ENCODE data around the gene TUBB4B.

Gene TUBB4B

DNA sequence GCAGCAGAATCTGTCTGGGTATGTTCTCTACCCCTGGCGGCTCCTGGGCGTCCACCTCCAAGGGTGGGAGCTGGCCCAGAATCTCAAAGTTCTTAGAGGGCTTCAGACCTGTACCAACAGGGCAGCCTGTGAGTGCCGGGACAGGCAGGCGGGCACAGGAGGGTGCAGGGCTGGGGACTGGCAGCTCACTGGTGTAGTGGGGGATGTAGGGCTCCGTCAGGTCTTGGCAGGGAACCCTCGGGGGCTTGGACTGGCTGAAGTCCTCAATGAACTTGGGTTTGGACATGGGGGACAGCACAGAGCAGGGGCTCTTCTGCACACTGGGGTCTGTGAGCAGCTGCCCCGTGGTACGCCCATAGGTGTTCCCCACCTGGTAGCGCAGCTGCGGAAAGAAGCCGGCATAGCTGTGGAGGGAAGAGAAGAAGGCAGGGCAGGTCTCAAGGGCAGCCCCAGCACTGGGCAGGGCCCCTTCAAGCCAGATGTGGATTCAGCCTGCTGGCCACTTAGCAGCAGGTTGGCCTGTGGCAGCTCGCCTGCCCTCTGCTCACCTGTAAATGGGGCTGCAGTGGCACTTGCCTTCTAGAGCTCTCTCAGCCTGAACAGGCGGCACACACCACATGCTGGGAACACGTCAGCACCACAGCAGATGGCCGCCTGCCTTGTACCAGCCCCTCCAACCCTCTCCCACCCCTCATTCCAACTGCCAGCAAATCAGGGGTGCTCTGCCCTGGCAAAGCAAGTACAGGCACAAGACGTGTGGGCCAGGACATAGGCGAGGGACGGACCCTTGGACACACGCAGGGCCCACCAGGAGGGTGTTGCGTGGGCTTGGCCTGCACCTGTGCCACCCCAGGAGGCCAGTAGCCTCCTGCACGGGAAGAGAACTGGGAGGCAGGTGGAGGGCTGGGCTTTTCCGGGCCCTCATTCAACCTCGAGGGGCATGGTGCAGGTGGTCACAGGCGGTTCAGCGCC lies 4.6 kb downstream of the TUBB4B start:
- DNase-seq (ENCODE audit: low read depth) = no peak
- TF ChIP-seq, protein P1, sequence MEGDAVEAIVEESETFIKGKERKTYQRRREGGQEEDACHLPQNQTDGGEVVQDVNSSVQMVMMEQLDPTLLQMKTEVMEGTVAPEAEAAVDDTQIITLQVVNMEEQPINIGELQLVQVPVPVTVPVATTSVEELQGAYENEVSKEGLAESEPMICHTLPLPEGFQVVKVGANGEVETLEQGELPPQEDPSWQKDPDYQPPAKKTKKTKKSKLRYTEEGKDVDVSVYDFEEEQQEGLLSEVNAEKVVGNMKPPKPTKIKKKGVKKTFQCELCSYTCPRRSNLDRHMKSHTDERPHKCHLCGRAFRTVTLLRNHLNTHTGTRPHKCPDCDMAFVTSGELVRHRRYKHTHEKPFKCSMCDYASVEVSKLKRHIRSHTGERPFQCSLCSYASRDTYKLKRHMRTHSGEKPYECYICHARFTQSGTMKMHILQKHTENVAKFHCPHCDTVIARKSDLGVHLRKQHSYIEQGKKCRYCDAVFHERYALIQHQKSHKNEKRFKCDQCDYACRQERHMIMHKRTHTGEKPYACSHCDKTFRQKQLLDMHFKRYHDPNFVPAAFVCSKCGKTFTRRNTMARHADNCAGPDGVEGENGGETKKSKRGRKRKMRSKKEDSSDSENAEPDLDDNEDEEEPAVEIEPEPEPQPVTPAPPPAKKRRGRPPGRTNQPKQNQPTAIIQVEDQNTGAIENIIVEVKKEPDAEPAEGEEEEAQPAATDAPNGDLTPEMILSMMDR (IDR thresholded peaks at IDR 0.05; ENCODE audit: insufficient read depth, low read depth, low read length, missing control alignments) = no peak
- H3K4me3 ChIP-seq (ENCODE audit: low read length) = no peak overlapping the region

DNA sequence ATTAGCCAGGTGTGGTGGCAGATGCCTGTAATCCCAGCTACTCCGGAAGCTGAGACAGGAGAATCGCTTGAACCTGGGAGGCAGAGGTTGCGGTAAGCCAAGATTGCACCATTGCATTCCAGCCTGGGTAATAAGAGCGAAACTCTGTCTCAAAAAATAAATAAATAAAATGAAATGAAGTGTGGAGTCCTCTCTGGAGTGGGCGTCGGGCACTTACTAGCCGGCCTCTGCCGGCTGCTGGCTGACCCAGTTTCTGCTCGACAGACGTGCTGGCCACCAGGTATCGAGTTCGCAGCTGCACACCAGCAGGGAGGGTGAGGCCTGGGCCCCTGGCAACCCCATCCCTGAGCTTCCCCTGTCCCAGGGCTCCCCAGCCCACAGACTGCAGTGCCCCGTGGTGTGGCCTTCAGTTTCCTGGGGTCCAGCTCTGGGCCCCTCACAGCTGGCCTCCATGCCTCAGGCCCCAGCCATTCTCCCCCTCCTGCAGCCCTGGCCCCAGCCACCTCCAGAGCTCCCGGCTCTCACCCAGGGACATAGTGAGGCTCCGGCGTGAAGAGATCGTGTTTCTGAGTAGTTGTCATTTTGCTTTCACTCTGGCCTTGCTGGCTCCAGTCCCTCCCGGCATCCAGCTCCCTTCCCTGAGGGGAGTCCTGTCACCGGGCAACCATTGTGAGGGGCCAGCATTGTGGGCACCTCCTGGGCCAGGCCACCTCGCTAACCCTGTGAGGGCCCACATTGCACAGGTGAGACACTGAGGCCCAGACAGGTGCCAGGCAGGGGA lies 6.2 kb downstream of the TUBB4B start:
- TF ChIP-seq, protein P1 (IDR thresholded peaks at IDR 0.05; ENCODE audit: insufficient read depth, low read depth, low read length, missing control alignments) = no peak
- H3K4me3 ChIP-seq (ENCODE audit: low read length) = no peak overlapping the region
- DNase-seq (ENCODE audit: low read depth) = no peak

DNA sequence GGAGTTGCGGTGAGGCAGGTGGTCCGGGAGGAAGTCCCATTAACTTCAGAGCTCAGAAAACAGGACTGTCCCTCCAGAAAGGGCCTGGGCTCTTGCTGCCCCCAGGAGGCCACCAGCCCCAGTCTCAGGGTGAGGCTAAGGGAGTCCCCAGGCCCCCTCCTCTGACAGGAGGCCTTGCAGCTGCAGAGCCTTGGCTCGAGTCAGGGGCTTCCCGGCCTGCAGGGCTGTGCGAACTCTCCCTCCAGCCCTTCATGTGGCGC lies 6.8 kb downstream of the TUBB4B start:
- no peak overlapping the region for H3K4me3 ChIP-seq (ENCODE audit: low read length)
- no peak for DNase-seq (ENCODE audit: low read depth)
- TF ChIP-seq, protein P1 (IDR thresholded peaks at IDR 0.05; ENCODE audit: insufficient read depth, low read depth, low read length, missing control alignments) = no peak

DNA sequence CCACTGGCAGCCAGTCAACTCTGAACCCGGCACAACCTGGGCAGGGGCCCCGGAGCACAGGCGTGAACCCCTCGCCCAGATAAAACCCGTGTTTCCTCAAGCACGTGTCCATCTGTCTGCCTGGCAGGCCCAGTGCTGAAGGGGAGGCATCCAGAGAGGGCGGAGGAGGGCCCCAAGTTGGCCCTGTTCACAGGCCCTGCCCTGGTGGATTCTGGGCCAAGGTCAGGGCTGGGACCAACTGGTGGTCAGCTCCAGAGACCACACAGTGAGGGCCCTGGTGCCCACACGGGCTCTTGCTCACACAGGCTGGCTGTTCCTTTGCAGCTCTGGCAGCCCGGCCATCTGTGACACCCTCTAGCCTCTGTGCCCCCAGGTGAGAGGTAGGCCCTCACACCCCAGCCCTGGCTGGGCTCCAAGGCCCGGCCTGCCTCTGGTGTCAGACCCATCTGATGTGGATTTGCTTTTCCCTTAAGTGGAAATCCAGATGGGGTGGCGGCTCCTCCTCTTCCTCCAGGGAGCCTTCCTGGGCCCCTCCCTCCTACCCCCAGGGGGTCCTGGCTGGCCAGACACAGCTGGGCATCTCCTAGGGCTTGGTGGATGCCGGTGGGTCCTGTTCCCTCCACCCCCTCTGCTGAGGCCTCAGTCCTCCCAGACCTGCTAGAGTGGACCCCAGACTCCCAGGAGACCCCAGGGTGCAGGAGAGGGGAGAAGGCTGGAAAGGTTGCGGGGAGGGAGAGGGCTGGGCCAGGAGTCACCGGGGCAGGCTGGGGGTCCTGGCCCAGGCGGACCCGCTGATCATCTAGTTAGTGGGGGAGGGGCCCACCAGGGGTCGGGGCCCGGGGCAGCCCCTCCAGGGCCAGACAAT lies 9.5 kb downstream of the TUBB4B start:
- TF ChIP-seq, protein P1 (IDR thresholded peaks at IDR 0.05; ENCODE audit: insufficient read depth, low read depth, low read length, missing control alignments) = no peak
- DNase-seq (ENCODE audit: low read depth) = no peak
- H3K4me3 ChIP-seq (ENCODE audit: low read length) = no peak overlapping the region

DNA sequence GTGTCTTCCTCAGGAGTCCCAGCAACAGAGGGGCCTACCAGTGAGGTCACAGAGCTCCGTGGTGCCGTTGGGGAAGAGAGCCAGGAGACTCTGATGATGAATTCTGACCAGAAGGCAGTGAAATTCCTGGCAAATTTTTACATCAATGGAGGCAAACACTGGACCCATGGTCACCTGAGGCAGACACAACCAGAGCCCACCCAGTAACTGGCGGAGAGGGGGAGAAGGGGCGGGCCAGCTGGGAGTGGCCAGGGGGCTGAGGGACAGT lies 10.0 kb downstream of the TUBB4B start, which contains the start of gene STPG3:
Gene STPG3 (plus strand): TSS at position 93 of the 268 bp plus-strand sequence. CDS start 1 bp downstream, at position 94.
- no peak within 1 kb of the TSS for H3K4me3 ChIP-seq (ENCODE audit: low read length)
- no peak for DNase-seq (ENCODE audit: low read depth)
- TF ChIP-seq, protein P1 (IDR thresholded peaks at IDR 0.05; ENCODE audit: insufficient read depth, low read depth, low read length, missing control alignments) = no peak

DNA sequence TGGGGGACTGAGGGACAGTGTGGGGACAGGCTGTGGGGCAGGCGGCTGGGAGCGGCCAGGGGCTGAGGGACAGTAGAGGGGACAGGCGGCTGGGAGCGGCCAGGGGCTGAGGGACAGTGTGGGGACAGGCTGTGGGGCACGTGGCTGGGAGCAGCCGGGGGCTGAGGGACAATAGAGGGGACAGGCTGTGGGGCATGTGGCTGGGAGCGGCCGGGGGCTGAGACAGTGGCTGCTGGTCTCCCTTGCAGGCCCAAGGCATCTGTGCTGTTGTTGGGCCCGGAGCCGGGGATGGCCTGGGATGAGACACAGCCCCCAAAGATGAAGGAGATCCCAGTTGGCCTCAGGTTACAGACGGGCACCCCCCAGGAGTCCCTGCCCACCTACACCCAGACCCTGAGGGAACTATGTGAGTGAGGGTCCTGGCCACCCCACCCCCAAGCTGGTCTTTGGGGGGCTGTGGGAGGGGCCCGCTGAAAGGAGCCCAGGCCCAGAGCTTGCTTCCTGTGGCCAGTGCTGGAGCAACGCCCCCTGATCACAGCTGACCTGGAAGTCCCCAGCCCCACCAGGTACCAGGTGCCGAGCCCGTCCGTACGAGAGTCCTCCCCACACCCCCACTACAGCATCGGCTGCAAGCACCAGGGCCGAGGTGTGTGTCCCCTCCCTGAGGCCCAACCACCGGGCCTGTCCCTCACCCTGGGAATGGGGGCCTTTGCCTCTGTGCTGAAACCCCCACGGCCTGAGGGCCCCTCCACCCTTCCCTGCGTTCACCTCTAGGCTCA lies 10.6 kb downstream of the TUBB4B start:
- H3K4me3 ChIP-seq (ENCODE audit: low read length) = no peak overlapping the region
- TF ChIP-seq, protein P1 (IDR thresholded peaks at IDR 0.05; ENCODE audit: insufficient read depth, low read depth, low read length, missing control alignments) = no peak
- no peak for DNase-seq (ENCODE audit: low read depth)

Data from epithelial cell of esophagus (primary cell).